WTC11 (cell line): ENCODE results near the gene LSM2. TPM values are rescaled to one million over a fixed set of nuclear protein-coding genes. Genes with fewer than 3 reads are reported as not detected.

Experiments
- ATAC-seq: fragments of 200-7000 bp; cut with Tn5 transposase; 2 replicates; pipeline ENCODE4 v1.10.0; 2021; ENCODE audit warnings: mild to moderate bottlenecking, moderate library complexity
- CTCF ChIA-PET: fragments of 300-600 bp; sonication (Branson Sonifier 250); formaldehyde crosslinking; loops from one replicate; lab custom pipeline; 2021; ENCODE audit warnings: antibody characterized with exemption; lab: Charles Lee
- POLR2A ChIA-PET: fragments of 350-600 bp; sonication (Branson Sonifier 250); formaldehyde crosslinking; loops from one replicate; lab custom pipeline; 2021; ENCODE audit warnings: antibody characterized with exemption; lab: Charles Lee
- DNase-seq: peaks from one replicate; pipeline ENCODE4 v3.0.0; 2021; ENCODE audit warnings: low spot score
- H3K27ac Mint-ChIP-seq: 2 replicates; pipeline ENCODE4 v1.8.0; 2021; ENCODE audit warnings: mixed read lengths
- H3K27me3 Mint-ChIP-seq: 2 replicates; pipeline ENCODE4 v1.8.0; 2021; ENCODE audit warnings: low read depth, mild to moderate bottlenecking, moderate library complexity, mixed read lengths
- H3K36me3 Mint-ChIP-seq: 2 replicates; pipeline ENCODE4 v1.8.0; 2021; ENCODE audit warnings: mixed read lengths
- H3K4me1 Mint-ChIP-seq: 2 replicates; pipeline ENCODE4 v1.8.0; 2022; ENCODE audit warnings: mixed read lengths
- H3K4me3 Mint-ChIP-seq: 2 replicates; pipeline ENCODE4 v1.8.0; 2021; ENCODE audit warnings: mild to moderate bottlenecking, moderate library complexity, mixed read lengths
- H3K9me3 Mint-ChIP-seq: 2 replicates; pipeline ENCODE4 v1.8.0; 2021; ENCODE audit warnings: mixed read lengths
- AFF4 ChIP-seq: sonication (generic); formaldehyde crosslinking; IDR thresholded peaks from 2 replicates; pipeline ENCODE4 v1.8.1; 2023; ENCODE audit warnings: mild to moderate bottlenecking, missing genetic modification reagents, borderline replicate concordance
- EMX1 ChIP-seq: fragments of 250-450 bp; sonication (Bioruptor Pico); IDR thresholded peaks from 2 replicates; pipeline ENCODE4 v1.8.0; 2021; ENCODE audit warnings: mild to moderate bottlenecking
- FOXP1 ChIP-seq: sonication (generic); formaldehyde crosslinking; IDR thresholded peaks from 2 replicates; pipeline ENCODE4 v1.8.0; 2022; ENCODE audit warnings: missing genetic modification reagents, mild to moderate bottlenecking, moderate library complexity, borderline replicate concordance
- FOXP4 ChIP-seq: sonication (generic); formaldehyde crosslinking; IDR thresholded peaks from 2 replicates; pipeline ENCODE4 v1.8.0; 2022; ENCODE audit warnings: mild to moderate bottlenecking, missing genetic modification reagents
- HMGA2 ChIP-seq: fragments of 250-450 bp; sonication (Bioruptor Pico); IDR thresholded peaks from 2 replicates; pipeline ENCODE4 v1.4.0; 2021; ENCODE audit warnings: mild to moderate bottlenecking, moderate library complexity
- OVOL2 ChIP-seq: fragments of 250-450 bp; sonication (Bioruptor Pico); IDR thresholded peaks from 2 replicates; pipeline ENCODE4 v1.9.0; 2021; ENCODE audit warnings: mild to moderate bottlenecking, borderline replicate concordance
- SMAD3 ChIP-seq: sonication (generic); formaldehyde crosslinking; IDR thresholded peaks from 2 replicates; pipeline ENCODE4 v1.8.0; 2022; ENCODE audit warnings: missing genetic modification reagents, mild to moderate bottlenecking, borderline replicate concordance
- TCF7 ChIP-seq: sonication (generic); formaldehyde crosslinking; IDR thresholded peaks from 2 replicates; pipeline ENCODE4 v1.8.0; 2022; ENCODE audit warnings: mild to moderate bottlenecking, low read depth, missing genetic modification reagents, moderate library complexity
- ZNF263 ChIP-seq: sonication (generic); formaldehyde crosslinking; IDR thresholded peaks from 2 replicates; pipeline ENCODE4 v1.8.1; 2022; ENCODE audit warnings: low read depth, mild to moderate bottlenecking, moderate library complexity, missing genetic modification reagents
- ZNF423 ChIP-seq: fragments of 250-450 bp; sonication (Bioruptor Pico); IDR thresholded peaks from 2 replicates; pipeline ENCODE4 v2.1.2; 2022; ENCODE audit warnings: mild to moderate bottlenecking, moderate library complexity
- ZNF425 ChIP-seq: fragments of 250-450 bp; sonication (Bioruptor Pico); conservative IDR thresholded peaks from 2 replicates; pipeline ENCODE4 v1.9.0; 2021; ENCODE audit warnings: mild to moderate bottlenecking
- total RNA-seq: library from RNA; stranded (reverse); gene quantifications from 3 replicates; pipeline ENCODE4 v1.2.3, GENCODE V29; 2021
- TF ChIP-seq, protein P1 (sequence below): fragments of 250-450 bp; sonication (Bioruptor Pico); IDR thresholded peaks from 2 replicates; pipeline ENCODE4 v1.9.0; 2021; ENCODE audit warnings: mild to moderate bottlenecking
- TF ChIP-seq, protein P2 (sequence below): fragments of 200-600 bp; IDR thresholded peaks from 2 replicates; pipeline ENCODE4 v1.8.0; 2022; ENCODE audit warnings: antibody characterized with exemption

LSM2 gene
- total RNA-seq, 1 experiment from 2014 or later: 104 TPM

DNA sequence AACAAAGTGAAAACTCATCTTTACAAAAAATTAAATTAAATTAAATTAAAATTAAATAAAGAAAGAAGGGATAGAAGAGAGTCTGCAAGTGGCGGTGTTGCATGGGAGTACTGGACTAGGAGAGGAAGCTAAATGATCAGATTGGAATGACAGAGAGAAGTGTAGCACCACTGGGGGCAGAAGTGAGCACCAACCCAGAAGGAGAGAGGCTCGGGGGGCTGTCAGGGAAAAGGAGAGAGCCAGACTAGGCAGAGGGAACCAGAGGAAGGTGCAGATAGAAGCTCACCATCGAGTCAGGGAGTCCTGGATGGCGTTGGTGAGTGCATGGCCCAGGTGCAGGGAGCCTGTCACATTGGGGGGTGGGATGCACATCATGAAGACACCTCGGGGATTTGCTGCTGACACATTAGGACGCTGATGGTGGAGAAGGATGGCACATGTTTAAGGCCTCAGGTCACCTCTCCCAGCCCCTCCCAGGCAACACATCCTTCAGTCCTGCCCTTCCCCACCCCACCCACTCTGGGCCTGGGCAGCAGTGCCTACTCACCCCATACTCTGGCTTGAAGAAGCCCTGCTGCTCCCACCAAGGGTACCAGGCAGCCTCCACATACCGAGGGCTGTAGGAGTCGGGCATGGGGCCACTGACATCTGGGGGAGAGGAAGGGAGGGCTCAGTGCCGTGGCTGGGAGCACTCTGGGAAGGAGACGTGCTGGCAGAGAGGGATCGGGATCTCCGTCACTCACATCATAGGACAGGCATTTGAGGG lies 15.3 kb downstream of the LSM2 start:
- peak overlapping the region; percentile 81; the same call in 1 of the 2 replicates for H3K27ac Mint-ChIP-seq
- peaks cover 29% of the 10 kb centered on the region for H3K36me3 Mint-ChIP-seq
- H3K9me3 Mint-ChIP-seq: no peaks in the 10 kb centered on the region
- DNase-seq (peak; percentile 83), ATAC-seq (peak; percentile 64)
- H3K4me1 Mint-ChIP-seq: peaks cover 9% of the 10 kb centered on the region
- TF ChIP-seq TCF7 (no peak), EMX1 (CRISPR knock-in tag) (no peak), SMAD3 (CRISPR knock-in tag) (no peak), HMGA2 (0 out of 2 replicates have a peak, but pooled peaks have one; percentile 4), AFF4 (no peak), ZNF263 (CRISPR knock-in tag) (no peak), FOXP1 (CRISPR knock-in tag) (0 out of 2 replicates have a peak, but pooled peaks have one; percentile 30)
- TF ChIP-seq, protein P1, sequence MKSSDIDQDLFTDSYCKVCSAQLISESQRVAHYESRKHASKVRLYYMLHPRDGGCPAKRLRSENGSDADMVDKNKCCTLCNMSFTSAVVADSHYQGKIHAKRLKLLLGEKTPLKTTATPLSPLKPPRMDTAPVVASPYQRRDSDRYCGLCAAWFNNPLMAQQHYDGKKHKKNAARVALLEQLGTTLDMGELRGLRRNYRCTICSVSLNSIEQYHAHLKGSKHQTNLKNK (CRISPR knock-in tag): no peak
- TF ChIP-seq, protein P2, sequence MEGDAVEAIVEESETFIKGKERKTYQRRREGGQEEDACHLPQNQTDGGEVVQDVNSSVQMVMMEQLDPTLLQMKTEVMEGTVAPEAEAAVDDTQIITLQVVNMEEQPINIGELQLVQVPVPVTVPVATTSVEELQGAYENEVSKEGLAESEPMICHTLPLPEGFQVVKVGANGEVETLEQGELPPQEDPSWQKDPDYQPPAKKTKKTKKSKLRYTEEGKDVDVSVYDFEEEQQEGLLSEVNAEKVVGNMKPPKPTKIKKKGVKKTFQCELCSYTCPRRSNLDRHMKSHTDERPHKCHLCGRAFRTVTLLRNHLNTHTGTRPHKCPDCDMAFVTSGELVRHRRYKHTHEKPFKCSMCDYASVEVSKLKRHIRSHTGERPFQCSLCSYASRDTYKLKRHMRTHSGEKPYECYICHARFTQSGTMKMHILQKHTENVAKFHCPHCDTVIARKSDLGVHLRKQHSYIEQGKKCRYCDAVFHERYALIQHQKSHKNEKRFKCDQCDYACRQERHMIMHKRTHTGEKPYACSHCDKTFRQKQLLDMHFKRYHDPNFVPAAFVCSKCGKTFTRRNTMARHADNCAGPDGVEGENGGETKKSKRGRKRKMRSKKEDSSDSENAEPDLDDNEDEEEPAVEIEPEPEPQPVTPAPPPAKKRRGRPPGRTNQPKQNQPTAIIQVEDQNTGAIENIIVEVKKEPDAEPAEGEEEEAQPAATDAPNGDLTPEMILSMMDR: peak; percentile 44; the same call in 1 of the 2 replicates
- no peak overlapping the region for H3K4me3 Mint-ChIP-seq
- no peaks in the 10 kb centered on the region for H3K27me3 Mint-ChIP-seq
- CTCF ChIA-PET: interaction anchor here (0.5 to 2.0 kb wide), 47 partner anchors 8 to 349 kb away, joined by 3 to 23 read pairs (median 5); partner anchors contain the start of genes ABHD16A, ATP6V1G2, C6orf47 and CFB
- POLR2A ChIA-PET: interaction anchor here (0.8 to 1.2 kb wide), 4 partner anchors 17 to 36 kb away, joined by 3 to 5 read pairs (median 4); partner anchors contain the start of genes HSPA1A, HSPA1B and HSPA1L

DNA sequence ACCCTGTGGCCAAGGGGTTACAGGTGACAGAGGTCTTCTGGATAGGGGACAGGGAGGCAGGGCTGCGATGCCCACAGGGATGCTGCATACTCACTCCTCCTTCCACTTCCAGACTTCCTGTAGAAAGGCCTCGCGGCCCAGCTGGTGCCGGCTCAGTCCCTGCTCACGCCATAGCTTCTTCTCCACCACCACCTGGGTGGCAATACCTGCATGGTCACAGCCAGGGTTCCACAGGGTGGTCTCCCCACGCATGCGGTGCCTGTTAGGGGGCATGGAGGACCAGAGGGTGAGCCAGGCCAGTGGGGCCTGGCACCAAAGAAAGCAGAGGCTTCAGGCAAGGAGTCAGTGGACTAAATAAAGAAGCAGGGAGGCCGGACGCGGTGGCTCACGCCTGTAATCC lies 21.3 kb downstream of the LSM2 start:
- Mint-ChIP-seq H3K4me3 (no peak overlapping the region), H3K27ac (no peak overlapping the region), H3K4me1 (no peaks in the 10 kb centered on the region), H3K27me3 (no peaks in the 10 kb centered on the region), H3K9me3 (no peaks in the 10 kb centered on the region), H3K36me3 (peaks cover 39% of the 10 kb centered on the region)
- no peak for DNase-seq
- no peak for ATAC-seq
- POLR2A ChIA-PET: no interaction called here
- TF ChIP-seq ZNF425 (CRISPR knock-in tag): no peak
- TF ChIP-seq FOXP4: no peak
- no peak for TF ChIP-seq ZNF423
- no peak for TF ChIP-seq OVOL2 (CRISPR knock-in tag)
- CTCF ChIA-PET: interaction anchor here (0.5 to 2.6 kb wide), 5 partner anchors 11 to 104 kb away, joined by 3 to 11 read pairs (median 3); partner anchors contain the start of gene LY6G5C
